ENCODE results near the gene ZNF184.

GRCh38 chr6:27441001-27441400 lies 31.9 kb downstream of the ZNF184 start:
- TF ChIP-seq CTCF (conservative IDR thresholded peaks at IDR 0.05) (no peak), EZH2 (IDR thresholded peaks at IDR 0.05; ENCODE audit: low read depth) (no peak)

All from PC-9 (cell line).